GM23338 (cell line): Measurements from ENCODE around the gene TNFRSF6B. TPM values are rescaled to one million over a fixed set of nuclear protein-coding genes. Genes with fewer than 3 reads are reported as not detected.

ENCODE experiments used
- ATAC-seq: fragments of 200-7000 bp; cut with Tn5 transposase; 3 replicates; pipeline ENCODE4 v1.9.1; 2020
- DNase-seq: peaks from one replicate; pipeline ENCODE4 v3.0.0-alpha.2; 2015; ENCODE audit warnings: low spot score
- H2AFZ ChIP-seq: fragments of 200-600 bp; sonication (generic); 2 replicates; pipeline ENCODE4 v1.8.0; 2016; ENCODE audit warnings: antibody characterized with exemption, mild to moderate bottlenecking, moderate library complexity
- H3F3A ChIP-seq: fragments of 200-600 bp; sonication (generic); replicated peaks from 2 replicates; pipeline ENCODE4 v1.8.0; 2017; ENCODE audit warnings: antibody characterized with exemption, mixed run types, low read depth
- H3K27ac ChIP-seq: fragments of 200-600 bp; sonication (generic); 2 replicates; pipeline ENCODE4 v1.6.1; 2016; ENCODE audit warnings: low read depth
- H3K27me3 ChIP-seq: fragments of 200-600 bp; sonication (generic); 2 replicates; pipeline ENCODE4 v1.8.0; 2016; ENCODE audit warnings: mild to moderate bottlenecking, mixed run types, moderate library complexity; ENCODE audit not compliant: insufficient read depth
- H3K36me3 ChIP-seq: fragments of 200-600 bp; sonication (generic); 2 replicates; pipeline ENCODE4 v1.8.0; 2016; ENCODE audit warnings: mild to moderate bottlenecking; ENCODE audit not compliant: insufficient read depth
- H3K4me1 ChIP-seq: fragments of 200-600 bp; sonication (generic); 2 replicates; pipeline ENCODE4 v1.8.0; 2016; ENCODE audit warnings: mild to moderate bottlenecking, moderate library complexity; ENCODE audit not compliant: insufficient read depth
- H3K4me2 ChIP-seq: fragments of 200-600 bp; sonication (generic); 2 replicates; pipeline ENCODE4 v1.7.1; 2017; ENCODE audit warnings: mixed run types
- H3K4me3 ChIP-seq: fragments of 200-600 bp; sonication (generic); 2 replicates; pipeline ENCODE4 v1.6.1; 2016; ENCODE audit warnings: mixed run types
- H3K79me2 ChIP-seq: fragments of 200-600 bp; sonication (generic); replicated peaks from 2 replicates; pipeline ENCODE4 v1.8.0; 2017; ENCODE audit warnings: mild to moderate bottlenecking; ENCODE audit not compliant: insufficient read depth
- H3K9me2 ChIP-seq: fragments of 200-600 bp; sonication (generic); 2 replicates; pipeline ENCODE4 v1.8.0; 2017; ENCODE audit not compliant: insufficient read depth
- H4K20me1 ChIP-seq: fragments of 200-600 bp; sonication (generic); replicated peaks from 2 replicates; pipeline ENCODE4 v1.8.0; 2017; ENCODE audit warnings: mild to moderate bottlenecking; ENCODE audit not compliant: insufficient read depth
- H3K27ac Mint-ChIP-seq: 2 replicates; pipeline ENCODE4 v1.8.0; 2020; ENCODE audit warnings: inconsistent platforms, mild to moderate bottlenecking, moderate library complexity, mixed read lengths
- H3K27me3 Mint-ChIP-seq: 3 replicates; pipeline ENCODE4 v1.8.0; 2022; ENCODE audit warnings: low read depth, mild to moderate bottlenecking, moderate library complexity, mixed read lengths, inconsistent platforms; ENCODE audit not compliant: insufficient read depth, poor library complexity
- H3K36me3 Mint-ChIP-seq: 3 replicates; pipeline ENCODE4 v1.8.0; 2021; ENCODE audit warnings: low read depth, mild to moderate bottlenecking, inconsistent platforms, moderate library complexity, mixed read lengths
- H3K4me1 Mint-ChIP-seq: 3 replicates; pipeline ENCODE4 v1.8.0; 2020; ENCODE audit warnings: mild to moderate bottlenecking, inconsistent platforms, mixed read lengths
- H3K4me3 Mint-ChIP-seq: 3 replicates; pipeline ENCODE4 v1.8.0; 2021; ENCODE audit warnings: moderate library complexity, mild to moderate bottlenecking, inconsistent platforms, mixed read lengths
- H3K9me3 Mint-ChIP-seq: 3 replicates; pipeline ENCODE4 v1.8.0; 2020; ENCODE audit warnings: moderate library complexity, mild to moderate bottlenecking, inconsistent platforms, mixed read lengths
- CREB1 ChIP-seq: fragments of 250-450 bp; sonication (Bioruptor Pico); IDR thresholded peaks from 2 replicates; pipeline ENCODE4 v1.5.0; 2020; ENCODE audit warnings: low read depth, mild to moderate bottlenecking, moderate library complexity
- CTCF ChIP-seq, 2 experiments: fragments of 200-600 bp in 1 of 2; sonication (generic) in 1 of 2; conservative IDR thresholded peaks; 2 replicates each; pipeline versions ENCODE4 v1.5.1 to v1.6.1; 2016 to 2017; ENCODE audit warnings: antibody characterized with exemption in 2 of 2, low read depth in 2 of 2, mild to moderate bottlenecking in 2 of 2, moderate library complexity in 1 of 2
- ETS1 ChIP-seq: IDR thresholded peaks from 2 replicates; pipeline ENCODE4 v1.6.1; 2016; ENCODE audit warnings: antibody characterized with exemption
- EZH2 ChIP-seq: fragments of 200-600 bp; sonication (generic); IDR thresholded peaks from one replicate; pipeline ENCODE4 v1.8.0; 2017; ENCODE audit warnings: antibody characterized with exemption, mild to moderate bottlenecking, low read depth; ENCODE audit not compliant: unreplicated experiment
- EZH2phosphoT487 ChIP-seq: fragments of 200-600 bp; sonication (generic); IDR thresholded peaks from one replicate; pipeline ENCODE4 v1.8.1; 2018; ENCODE audit warnings: antibody characterized with exemption; ENCODE audit not compliant: unreplicated experiment
- JUNB ChIP-seq: IDR thresholded peaks from one replicate; pipeline ENCODE4 v1.6.1; 2016; ENCODE audit warnings: antibody characterized with exemption; ENCODE audit not compliant: unreplicated experiment
- NANOG ChIP-seq: IDR thresholded peaks from 2 replicates; pipeline ENCODE4 v1.6.1; 2016; ENCODE audit warnings: antibody characterized with exemption, borderline replicate concordance
- POLR2AphosphoS5 ChIP-seq: IDR thresholded peaks from 2 replicates; pipeline ENCODE4 v1.6.1; 2016; ENCODE audit warnings: antibody characterized with exemption, low read depth
- REST ChIP-seq: IDR thresholded peaks from one replicate; pipeline ENCODE4 v1.6.1; 2018; ENCODE audit warnings: antibody characterized with exemption; ENCODE audit not compliant: unreplicated experiment
- STAT1 ChIP-seq: IDR thresholded peaks from one replicate; pipeline ENCODE4 v1.6.1; 2016; ENCODE audit warnings: antibody characterized with exemption; ENCODE audit not compliant: unreplicated experiment
- ZNF114 ChIP-seq: fragments of 250-450 bp; sonication (Bioruptor Pico); IDR thresholded peaks from 2 replicates; pipeline ENCODE4 v1.5.0; 2020; ENCODE audit warnings: mild to moderate bottlenecking, moderate library complexity
- ZNF331 ChIP-seq: fragments of 250-450 bp; sonication (Bioruptor Pico); IDR thresholded peaks from 2 replicates; pipeline ENCODE4 v1.5.0; 2020; ENCODE audit warnings: low read depth, mild to moderate bottlenecking, moderate library complexity
- ZNF462 ChIP-seq: fragments of 250-450 bp; sonication (Bioruptor Pico); IDR thresholded peaks from 2 replicates; pipeline ENCODE4 v1.5.0; 2020; ENCODE audit warnings: mild to moderate bottlenecking, moderate library complexity
- polyA plus RNA-seq: library from polyadenylated mRNA; unstranded; fragments of >200 nt; fragmentation: Nextera tagmentation; extraction: Ambion mirVana; gene quantifications from 2 replicates; pipeline ENCODE4 v1.2.1, GENCODE V29; 2016
- total RNA-seq: library from RNA; depleted of rRNA; stranded (reverse); fragments of >200 nt; shearing (Covaris generic); gene quantifications from 2 replicates; pipeline ENCODE4 v1.2.3, GENCODE V29; 2014

Gene TNFRSF6B
- total and polyA plus RNA-seq, 2 experiments from 2014 or later: 0.28 TPM; not detected in 1

- H3K79me2 ChIP-seq: peaks cover 8% of the 10 kb centered on the region
- H3K36me3 Mint-ChIP-seq: peaks cover 25% of the 10 kb centered on the region
- no peaks in the 10 kb centered on the region; the same call in 1 of the 2 replicates for H4K20me1 ChIP-seq
- H3K27ac ChIP-seq: peak within 1 kb of the TSS; percentile 80
- H3K9me2 ChIP-seq: no peaks in the 10 kb centered on the region
- H3K36me3 ChIP-seq: no peaks in the 10 kb centered on the region
- peaks cover 4% of the 10 kb centered on the region; the same call in 1 of the 2 replicates for H3F3A ChIP-seq
- H3K4me2 ChIP-seq: peak within 1 kb of the TSS; percentile 95
- H3K4me1 Mint-ChIP-seq: peaks cover 32% of the 10 kb centered on the region
- H2AFZ ChIP-seq: peak within 1 kb of the TSS; percentile 99
- TF ChIP-seq CTCF (conservative IDR thresholded peaks at IDR 0.05; ENCODE audit: low read depth in 2 of 2) (no peak), EZH2 (no peak), JUNB (no peak), NANOG (no peak), STAT1 (no peak), POLR2AphosphoS5 (peak; percentile 53), ZNF331 (CRISPR knock-in tag) (no peak), ETS1 (peak; percentile 87), REST (no peak), ZNF462 (CRISPR knock-in tag) (no peak), EZH2phosphoT487 (no peak), CREB1 (CRISPR knock-in tag) (peak; percentile 72), ZNF114 (CRISPR knock-in tag) (no peak)
- H3K27me3 ChIP-seq: no peaks in the 10 kb centered on the region
- DNase-seq: peak; percentile 96
- H3K27me3 Mint-ChIP-seq: peaks cover 10% of the 10 kb centered on the region
- H3K4me3 ChIP-seq: peak within 1 kb of the TSS; percentile 99
- H3K27ac Mint-ChIP-seq: peak within 1 kb of the TSS; percentile 98
- H3K4me1 ChIP-seq: peaks cover 16% of the 10 kb centered on the region
- no peaks in the 10 kb centered on the region for H3K9me3 Mint-ChIP-seq
- H3K4me3 Mint-ChIP-seq: peak within 1 kb of the TSS; percentile 99
- peak; percentile 84 for ATAC-seq
Measured at GRCh38 chr20:63657937-63658748, 38.3 kb upstream of the TNFRSF6B start, which contains the start of gene RTEL1. Gene RTEL1, plus strand, starts transcription at chr20:63658312. Its CDS starts 1,091 bp downstream, at chr20:63659403.
